NB4 (cell line): ENCODE data around the gene GALNT2.

Experiments used
- DNase-seq: peaks from one replicate; pipeline ENCODE4 v3.0.0; 2010; ENCODE audit warnings: low read depth
- H3K4me3 ChIP-seq: one replicate; pipeline ENCODE4 v1.5.1; 2011; ENCODE audit warnings: mild to moderate bottlenecking, low read depth, low read length, moderate library complexity
- MYC ChIP-seq: IDR thresholded peaks from 2 replicates; pipeline ENCODE4 v1.6.1; 2011; ENCODE audit warnings: low read depth, low read length
- POLR2A ChIP-seq: IDR thresholded peaks from 2 replicates; pipeline ENCODE4 v1.6.1; 2011; ENCODE audit warnings: mild to moderate bottlenecking; ENCODE audit not compliant: insufficient read length; ENCODE audit errors: extremely low read depth
- TF ChIP-seq, protein P1 (sequence below): IDR thresholded peaks from one replicate; pipeline ENCODE4 v1.5.1; 2012; ENCODE audit warnings: low read depth, low read length
- TF ChIP-seq, protein P2 (sequence below): IDR thresholded peaks from 2 replicates; pipeline ENCODE4 v1.6.1; 2011; ENCODE audit warnings: low read depth, low read length

The GALNT2 gene

DNA sequence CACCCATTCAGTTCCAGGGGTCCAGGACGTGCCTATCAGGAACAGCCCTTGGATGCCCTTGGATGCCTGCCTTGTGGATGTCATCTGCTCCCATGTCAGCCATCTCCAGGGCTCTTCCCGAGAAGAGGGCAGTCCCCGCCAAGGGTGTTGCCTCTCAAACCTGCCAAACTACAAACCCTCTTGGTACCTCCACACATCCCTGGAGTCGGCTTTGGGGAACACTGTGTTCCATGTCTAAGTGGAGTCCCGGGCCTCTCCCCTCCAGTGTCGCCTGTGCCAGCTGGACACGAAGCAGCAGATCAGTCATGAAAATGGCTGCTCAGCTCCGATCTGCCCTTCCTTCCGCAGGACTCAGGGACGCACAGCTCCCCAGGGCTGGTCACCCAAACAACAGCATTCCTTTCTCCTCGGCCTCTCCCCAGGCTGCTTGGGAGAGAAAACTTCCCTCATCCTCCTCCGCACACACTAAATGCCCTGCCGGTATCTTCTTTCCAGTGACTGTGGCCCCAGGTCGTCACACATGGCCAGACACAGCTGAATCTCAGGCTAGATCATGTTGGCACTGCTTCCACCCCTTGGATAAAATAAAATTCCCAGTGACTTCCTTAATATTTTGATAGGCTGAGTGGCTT lies 53.4 kb downstream of the GALNT2 start:
- TF ChIP-seq POLR2A (no peak), MYC (no peak)
- TF ChIP-seq, protein P1, sequence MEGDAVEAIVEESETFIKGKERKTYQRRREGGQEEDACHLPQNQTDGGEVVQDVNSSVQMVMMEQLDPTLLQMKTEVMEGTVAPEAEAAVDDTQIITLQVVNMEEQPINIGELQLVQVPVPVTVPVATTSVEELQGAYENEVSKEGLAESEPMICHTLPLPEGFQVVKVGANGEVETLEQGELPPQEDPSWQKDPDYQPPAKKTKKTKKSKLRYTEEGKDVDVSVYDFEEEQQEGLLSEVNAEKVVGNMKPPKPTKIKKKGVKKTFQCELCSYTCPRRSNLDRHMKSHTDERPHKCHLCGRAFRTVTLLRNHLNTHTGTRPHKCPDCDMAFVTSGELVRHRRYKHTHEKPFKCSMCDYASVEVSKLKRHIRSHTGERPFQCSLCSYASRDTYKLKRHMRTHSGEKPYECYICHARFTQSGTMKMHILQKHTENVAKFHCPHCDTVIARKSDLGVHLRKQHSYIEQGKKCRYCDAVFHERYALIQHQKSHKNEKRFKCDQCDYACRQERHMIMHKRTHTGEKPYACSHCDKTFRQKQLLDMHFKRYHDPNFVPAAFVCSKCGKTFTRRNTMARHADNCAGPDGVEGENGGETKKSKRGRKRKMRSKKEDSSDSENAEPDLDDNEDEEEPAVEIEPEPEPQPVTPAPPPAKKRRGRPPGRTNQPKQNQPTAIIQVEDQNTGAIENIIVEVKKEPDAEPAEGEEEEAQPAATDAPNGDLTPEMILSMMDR = no peak
- TF ChIP-seq, protein P2, sequence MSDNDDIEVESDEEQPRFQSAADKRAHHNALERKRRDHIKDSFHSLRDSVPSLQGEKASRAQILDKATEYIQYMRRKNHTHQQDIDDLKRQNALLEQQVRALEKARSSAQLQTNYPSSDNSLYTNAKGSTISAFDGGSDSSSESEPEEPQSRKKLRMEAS = no peak
- DNase-seq = no peak
- H3K4me3 ChIP-seq = no peak overlapping the region

DNA sequence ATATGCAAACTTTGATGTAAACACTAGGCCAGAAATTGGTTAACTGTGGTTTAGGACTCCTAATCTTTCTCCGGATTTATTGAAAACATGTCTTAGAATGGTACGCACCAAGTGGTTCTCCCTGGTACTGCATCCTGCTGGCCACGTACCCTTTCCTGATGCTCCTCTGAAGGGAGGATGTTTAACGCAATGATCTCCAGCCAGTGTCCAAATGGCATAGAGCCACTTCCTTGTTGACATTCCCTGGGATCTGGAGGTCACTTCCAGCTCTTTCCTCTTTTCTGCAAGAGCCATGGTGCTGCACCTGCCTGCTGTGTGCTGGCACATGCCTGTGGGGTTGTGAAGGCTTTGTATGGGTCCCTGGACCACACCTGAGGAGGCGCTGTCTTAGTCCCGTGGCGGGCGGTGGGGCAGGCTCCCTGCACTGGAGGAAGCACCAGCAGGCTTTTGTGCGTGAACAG lies 53.9 kb downstream of the GALNT2 start:
- peak; percentile 26 for DNase-seq
- no peak overlapping the region for H3K4me3 ChIP-seq
- TF ChIP-seq, protein P2 = no peak
- TF ChIP-seq, protein P1 = peak; percentile 45
- TF ChIP-seq MYC (no peak), POLR2A (no peak)

DNA sequence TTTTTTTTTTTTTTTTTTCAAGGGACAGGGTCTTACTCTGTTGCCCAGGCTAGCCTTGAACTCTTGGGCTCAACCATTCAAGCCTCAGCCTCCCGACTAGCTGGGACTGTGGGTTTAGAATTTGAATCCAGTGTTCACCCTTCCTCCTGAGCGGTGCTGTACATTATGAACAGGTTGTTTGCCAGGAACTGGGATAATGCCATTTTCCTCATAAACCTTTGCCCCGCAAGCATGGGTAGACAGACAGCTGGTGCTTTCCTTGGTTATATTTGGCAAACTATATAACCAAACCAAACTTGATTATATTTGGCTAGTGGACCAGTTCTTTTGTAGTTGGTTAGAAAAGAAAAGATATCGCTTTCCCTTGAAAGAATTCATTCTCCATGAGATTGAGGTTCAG lies 54.9 kb downstream of the GALNT2 start:
- TF ChIP-seq, protein P1 = no peak
- TF ChIP-seq MYC = no peak
- TF ChIP-seq POLR2A = no peak
- TF ChIP-seq, protein P2 = no peak
- no peak overlapping the region for H3K4me3 ChIP-seq

DNA sequence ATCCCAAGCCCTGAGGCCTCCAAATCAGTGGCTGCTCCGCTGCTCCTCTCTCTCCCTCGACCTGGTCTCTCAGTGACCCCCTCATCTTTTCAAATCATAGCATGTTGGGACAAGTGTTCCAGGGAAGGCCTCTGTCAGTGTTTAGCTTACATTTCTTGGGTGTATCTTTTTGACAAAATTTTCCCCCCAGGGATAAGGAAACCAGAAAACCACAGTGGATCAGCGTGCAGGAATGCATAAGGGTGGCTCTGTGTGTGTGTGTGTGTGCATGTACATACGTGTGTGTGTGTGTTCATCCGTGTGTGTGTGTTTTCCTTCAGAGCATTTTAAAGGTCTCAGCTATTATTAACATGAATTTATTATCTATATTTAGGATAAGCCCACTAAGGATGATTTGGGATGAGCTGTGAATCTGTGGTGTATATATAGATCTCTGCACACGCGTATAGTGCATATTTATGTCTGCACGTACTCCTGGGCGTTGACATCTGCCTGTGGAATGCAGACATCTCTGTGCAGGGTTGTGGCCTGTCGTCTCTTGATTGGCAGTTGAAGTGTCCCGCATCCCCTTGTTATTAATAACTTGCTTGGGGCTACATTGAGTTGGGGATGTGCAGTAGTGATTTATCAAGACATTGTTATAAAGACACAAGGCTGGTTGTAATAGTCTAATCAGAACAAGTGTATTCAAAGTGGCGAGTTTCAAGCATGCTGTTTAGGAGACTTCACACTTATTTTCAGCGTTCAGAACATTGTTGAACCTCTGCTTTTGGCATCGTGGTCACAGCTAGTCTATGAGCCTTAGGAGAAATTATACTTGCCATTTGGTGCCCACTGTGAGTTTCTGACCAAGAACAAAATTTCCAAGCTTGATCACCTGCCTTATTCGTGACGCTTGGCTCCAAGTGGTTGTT lies 55.6 kb downstream of the GALNT2 start:
- H3K4me3 ChIP-seq = no peak overlapping the region
- TF ChIP-seq POLR2A = no peak
- no peak for TF ChIP-seq MYC
- TF ChIP-seq, protein P2 = no peak
- TF ChIP-seq, protein P1 = no peak
- DNase-seq = no peak

More for the DNA sequence above, 54.9 kb downstream of the GALNT2 start:
- no peak for DNase-seq

DNA sequence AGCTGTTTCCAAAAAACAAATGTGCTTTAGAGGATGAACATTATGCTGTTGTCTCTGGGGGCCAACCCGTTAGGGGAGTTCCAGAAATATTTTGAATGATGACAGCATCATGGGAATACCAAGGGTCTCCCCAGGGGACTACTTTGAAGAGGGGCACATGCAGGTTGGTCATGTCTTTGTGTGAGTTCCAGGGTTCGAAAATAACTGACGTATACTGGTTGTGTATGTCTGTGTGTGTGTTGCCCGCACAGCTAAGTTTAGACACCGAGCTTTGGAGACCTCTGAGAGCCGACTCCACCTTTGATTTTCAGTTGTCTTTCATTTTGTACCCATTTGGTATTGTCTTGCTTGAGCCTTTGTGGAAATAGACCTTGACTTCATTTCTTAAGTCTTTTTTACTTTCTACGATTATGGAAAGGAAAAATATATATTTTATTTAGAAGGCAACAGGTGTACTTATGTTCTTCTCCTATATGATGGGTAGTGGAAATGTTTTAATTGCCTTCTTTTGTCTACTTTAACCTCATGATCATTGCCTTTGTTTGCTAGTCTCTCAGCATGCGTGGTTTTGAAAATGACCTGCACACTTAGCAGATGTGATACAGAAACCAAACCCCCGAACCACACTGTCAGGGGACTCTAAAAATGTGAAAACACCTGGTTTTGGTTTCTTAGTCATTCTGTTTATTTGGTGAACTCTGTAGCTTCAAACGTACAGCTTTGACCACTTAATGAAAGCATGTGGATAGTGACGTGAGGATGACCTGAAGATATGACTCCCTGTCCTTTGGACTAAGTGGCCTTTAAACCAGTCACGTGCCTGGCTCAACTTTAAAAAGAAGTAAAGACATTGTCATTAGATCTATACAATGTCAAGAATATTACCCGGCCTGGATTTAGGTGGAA lies 56.5 kb downstream of the GALNT2 start:
- TF ChIP-seq, protein P1 = no peak
- TF ChIP-seq, protein P2 = no peak
- TF ChIP-seq POLR2A (no peak), MYC (no peak)
- no peak overlapping the region for H3K4me3 ChIP-seq
- DNase-seq = no peak
